Omental fat pad (tissue), 4 donors: Measurements from ENCODE around the gene CCDC71. TPM values are rescaled to one million over a fixed set of nuclear protein-coding genes. Genes with fewer than 3 reads are reported as not detected.

Experiments used
- ATAC-seq: fragments of 150-250 bp; one replicate; pipeline ENCODE4 v1.9.1; 2016; ENCODE audit warnings: mild to moderate bottlenecking, moderate library complexity; ENCODE audit not compliant: low FRiP score
- DNase-seq: peaks from one replicate; pipeline ENCODE4 v3.0.0-alpha.2; 2019; ENCODE audit warnings: low spot score
- CTCF ChIP-seq, 3 donors: fragments of 450-650 bp; IDR thresholded peaks; one replicate each; pipeline ENCODE4 v1.5.1; 2016 to 2017; ENCODE audit warnings: antibody characterized with exemption in 3 of 3, mild to moderate bottlenecking in 3 of 3, moderate library complexity in 2 of 3
- total RNA-seq, 4 donors: library from RNA; depleted of rRNA; stranded (reverse); fragments of >200 nt; gene quantifications; one replicate each; pipeline ENCODE4 v1.1.0, GENCODE V29; 2016

Gene CCDC71
- total RNA-seq, 4 donors from 2014 or later = 20.7 to 29.9 (median 26.8) TPM

- no peak for TF ChIP-seq CTCF (IDR thresholded peaks at IDR 0.05)
- ATAC-seq (no peak), DNase-seq (no peak)
Measured at GRCh38 chr3:49175530-49175929, 9.4 kb upstream of the CCDC71 start.

- DNase-seq (no peak), ATAC-seq (no peak)
- TF ChIP-seq CTCF (IDR thresholded peaks at IDR 0.05) = no peak
Measured at GRCh38 chr3:49174397-49174985, 8.4 kb upstream of the CCDC71 start.

GRCh38 chr3:49173792-49174170 is 7.7 kb upstream of the CCDC71 start:
- TF ChIP-seq CTCF (IDR thresholded peaks at IDR 0.05) = no peak
- DNase-seq (no peak), ATAC-seq (no peak)

- no peak for DNase-seq
- no peak for TF ChIP-seq CTCF (IDR thresholded peaks at IDR 0.05)
- ATAC-seq = no peak
Measured at GRCh38 chr3:49173116-49173791, 7.1 kb upstream of the CCDC71 start.

- ATAC-seq (no peak), DNase-seq (no peak)
- TF ChIP-seq CTCF (IDR thresholded peaks at IDR 0.05) = no peak
Measured at GRCh38 chr3:49172551-49173041, 6.5 kb upstream of the CCDC71 start.

- ATAC-seq (peak; percentile 7), DNase-seq (no peak)
- no peak for TF ChIP-seq CTCF (IDR thresholded peaks at IDR 0.05)
Measured at GRCh38 chr3:49171775-49172500, 5.8 kb upstream of the CCDC71 start.
